ENCODE results near the gene TK2.
A peak's percentile ranks its signal among the peaks of the same experiment; 100 is the strongest.

DNA sequence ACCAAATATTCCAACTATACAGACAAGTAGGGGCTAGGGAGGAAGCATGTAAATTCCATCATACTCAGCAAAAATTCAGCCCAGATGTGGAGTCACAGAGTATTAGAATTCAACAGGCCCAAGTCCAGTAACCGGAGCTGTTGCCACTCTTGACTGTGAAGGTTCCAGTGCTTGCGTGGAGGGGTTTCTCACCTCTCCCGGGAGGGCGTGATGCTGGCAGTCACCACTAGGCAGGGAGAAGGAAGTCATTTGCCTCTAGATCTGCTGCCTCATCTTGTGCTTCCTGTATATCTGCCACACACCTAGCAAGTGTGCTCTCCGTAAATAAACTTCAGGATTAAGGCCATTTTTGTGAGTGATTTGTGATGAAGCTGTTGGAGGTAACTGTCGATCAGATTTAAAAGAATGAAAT, 1.4 kb upstream of the TK2 start:
- TF ChIP-seq POLR2A (conservative IDR thresholded peaks at IDR 0.05) (no peak), SMARCC2 (IDR thresholded peaks at IDR 0.05; ENCODE audit: low read depth) (no peak), E2F3 (CRISPR knock-in tag; IDR thresholded peaks at IDR 0.05) (no peak), EP300 (IDR thresholded peaks at IDR 0.05; ENCODE audit: low read length) (no peak; the same call in 1 of the 2 replicates), MYC (IDR thresholded peaks at IDR 0.05; ENCODE audit: low read depth, low read length) (peak; percentile 63; the same call in 1 of the 2 replicates), MYC (CRISPR knock-in tag; IDR thresholded peaks at IDR 0.05; ENCODE audit: borderline replicate concordance, low read depth) (no peak), ZNF24 (IDR thresholded peaks at IDR 0.05) (0 out of 2 replicates have a peak, but pooled peaks have one; percentile 19), RFX5 (IDR thresholded peaks at IDR 0.05; ENCODE audit: low read depth, low read length) (no peak), MXI1 (IDR thresholded peaks at IDR 0.05; ENCODE audit: low read depth, low read length) (no peak)
- TF ChIP-seq, protein P1, sequence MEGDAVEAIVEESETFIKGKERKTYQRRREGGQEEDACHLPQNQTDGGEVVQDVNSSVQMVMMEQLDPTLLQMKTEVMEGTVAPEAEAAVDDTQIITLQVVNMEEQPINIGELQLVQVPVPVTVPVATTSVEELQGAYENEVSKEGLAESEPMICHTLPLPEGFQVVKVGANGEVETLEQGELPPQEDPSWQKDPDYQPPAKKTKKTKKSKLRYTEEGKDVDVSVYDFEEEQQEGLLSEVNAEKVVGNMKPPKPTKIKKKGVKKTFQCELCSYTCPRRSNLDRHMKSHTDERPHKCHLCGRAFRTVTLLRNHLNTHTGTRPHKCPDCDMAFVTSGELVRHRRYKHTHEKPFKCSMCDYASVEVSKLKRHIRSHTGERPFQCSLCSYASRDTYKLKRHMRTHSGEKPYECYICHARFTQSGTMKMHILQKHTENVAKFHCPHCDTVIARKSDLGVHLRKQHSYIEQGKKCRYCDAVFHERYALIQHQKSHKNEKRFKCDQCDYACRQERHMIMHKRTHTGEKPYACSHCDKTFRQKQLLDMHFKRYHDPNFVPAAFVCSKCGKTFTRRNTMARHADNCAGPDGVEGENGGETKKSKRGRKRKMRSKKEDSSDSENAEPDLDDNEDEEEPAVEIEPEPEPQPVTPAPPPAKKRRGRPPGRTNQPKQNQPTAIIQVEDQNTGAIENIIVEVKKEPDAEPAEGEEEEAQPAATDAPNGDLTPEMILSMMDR (IDR thresholded peaks at IDR 0.05 in 2 of 3, conservative IDR thresholded peaks at IDR 0.05 in 1 of 3; ENCODE audit: insufficient read depth in 2 of 3, low read depth in 1 of 3, low read length in 3 of 3) = peak; percentile 39 to 62 (median 44)
- TF ChIP-seq, protein P2, sequence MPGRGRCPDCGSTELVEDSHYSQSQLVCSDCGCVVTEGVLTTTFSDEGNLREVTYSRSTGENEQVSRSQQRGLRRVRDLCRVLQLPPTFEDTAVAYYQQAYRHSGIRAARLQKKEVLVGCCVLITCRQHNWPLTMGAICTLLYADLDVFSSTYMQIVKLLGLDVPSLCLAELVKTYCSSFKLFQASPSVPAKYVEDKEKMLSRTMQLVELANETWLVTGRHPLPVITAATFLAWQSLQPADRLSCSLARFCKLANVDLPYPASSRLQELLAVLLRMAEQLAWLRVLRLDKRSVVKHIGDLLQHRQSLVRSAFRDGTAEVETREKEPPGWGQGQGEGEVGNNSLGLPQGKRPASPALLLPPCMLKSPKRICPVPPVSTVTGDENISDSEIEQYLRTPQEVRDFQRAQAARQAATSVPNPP (IDR thresholded peaks at IDR 0.05; ENCODE audit: borderline replicate concordance, insufficient read depth, insufficient read length) = no peak
